HEK293 (cell line): ENCODE results near the gene LAMA5.

Experiments used
- CTCF ChIA-PET: fragments of 350-600 bp; formaldehyde crosslinking; extraction: SDS; loops from one replicate; lab custom pipeline; 2021; ENCODE audit warnings: antibody characterized with exemption; lab: Yijun Ruan, JAX
- POLR2A ChIA-PET: fragments of 300-600 bp; formaldehyde crosslinking; extraction: SDS; loops from one replicate; lab custom pipeline; 2020; ENCODE audit warnings: antibody characterized with exemption, inconsistent platforms; lab: Yijun Ruan, JAX
- H3K27ac ChIP-seq: fragments of 200-500 bp; sonication (Bioruptor generic); 2 replicates; pipeline ENCODE4 v1.5.1; 2014; ENCODE audit warnings: low read depth, low read length, control low read depth, inconsistent platforms; ENCODE audit errors: extremely low read depth
- H3K36me3 ChIP-seq, 2 experiments: fragments of 200-500 bp in 1 of 2; sonication (Bioruptor generic) in 1 of 2; 1 replicate in 1 of 2; 2 replicates in 1 of 2; pipeline ENCODE4 v1.5.1; 2014 to 2017; ENCODE audit warnings: inconsistent platforms in 2 of 2, low read length in 2 of 2; ENCODE audit not compliant: control insufficient read depth in 2 of 2, insufficient read depth in 1 of 2
- H3K4me1 ChIP-seq: fragments of 200-500 bp; sonication (Bioruptor generic); 2 replicates; pipeline ENCODE4 v1.5.1; 2014; ENCODE audit warnings: mild to moderate bottlenecking, low read length, inconsistent platforms; ENCODE audit not compliant: control insufficient read depth, insufficient read depth
- H3K4me3 ChIP-seq: 2 replicates; pipeline ENCODE4 v1.5.1; 2011; ENCODE audit warnings: low read depth, mild to moderate bottlenecking, control low read depth, low read length, moderate library complexity
- H3K9me3 ChIP-seq: fragments of 200-500 bp; sonication (Bioruptor generic); 2 replicates; pipeline ENCODE4 v1.5.1; 2014; ENCODE audit warnings: low read depth, low read length, inconsistent platforms; ENCODE audit not compliant: control insufficient read depth, insufficient read depth
- EGR2 ChIP-seq: fragments of 450-650 bp; formaldehyde crosslinking; IDR thresholded peaks from 2 replicates; pipeline ENCODE4 v1.5.1; 2016; ENCODE audit warnings: low read depth, missing biosample characterization, missing genetic modification characterization
- GLIS2 ChIP-seq: fragments of 450-650 bp; formaldehyde crosslinking; IDR thresholded peaks from 2 replicates; pipeline ENCODE4 v1.5.1; 2016; ENCODE audit warnings: missing biosample characterization, missing genetic modification characterization
- HOXA7 ChIP-seq: sonication (generic); formaldehyde crosslinking; IDR thresholded peaks from 2 replicates; pipeline ENCODE4 v1.8.1; 2022; ENCODE audit warnings: missing genetic modification reagents, borderline replicate concordance
- IKZF3 ChIP-seq: fragments of 450-650 bp; IDR thresholded peaks from 2 replicates; pipeline ENCODE4 v1.5.0; 2018; ENCODE audit warnings: missing biosample characterization, mild to moderate bottlenecking, missing genetic modification characterization, moderate library complexity
- KLF9 ChIP-seq: fragments of 450-650 bp; formaldehyde crosslinking; IDR thresholded peaks from 2 replicates; pipeline ENCODE4 v1.5.1; 2016; ENCODE audit warnings: missing biosample characterization, missing genetic modification characterization, low read depth
- SP3 ChIP-seq: fragments of 450-650 bp; formaldehyde crosslinking; IDR thresholded peaks from 2 replicates; pipeline ENCODE4 v1.5.1; 2016; ENCODE audit warnings: missing biosample characterization, missing genetic modification characterization
- TCF7L2 ChIP-seq: IDR thresholded peaks from 2 replicates; pipeline ENCODE4 v1.6.1; 2011; ENCODE audit warnings: low read depth, mild to moderate bottlenecking, inconsistent platforms, low read length, moderate library complexity, borderline replicate concordance
- ZBTB11 ChIP-seq: fragments of 450-650 bp; formaldehyde crosslinking; conservative IDR thresholded peaks from 2 replicates; pipeline ENCODE4 v1.5.1; 2016; ENCODE audit warnings: low read depth, missing biosample characterization, missing genetic modification characterization
- ZBTB26 ChIP-seq: fragments of 450-650 bp; formaldehyde crosslinking; optimal IDR thresholded peaks from 2 replicates; pipeline ENCODE3; 2016; ENCODE audit warnings: missing biosample characterization, mild to moderate bottlenecking, missing genetic modification characterization
- ZBTB44 ChIP-seq: fragments of 450-650 bp; IDR thresholded peaks from 2 replicates; pipeline ENCODE4 v1.5.1; 2018; ENCODE audit warnings: missing biosample characterization, mild to moderate bottlenecking, missing genetic modification characterization
- ZFHX2 ChIP-seq: fragments of 450-650 bp; formaldehyde crosslinking; conservative IDR thresholded peaks from 2 replicates; pipeline ENCODE4 v1.5.1; 2016; ENCODE audit warnings: missing biosample characterization, missing genetic modification characterization
- ZNF341 ChIP-seq: fragments of 450-650 bp; formaldehyde crosslinking; IDR thresholded peaks from 2 replicates; pipeline ENCODE4; 2016; ENCODE audit warnings: low read depth, missing biosample characterization, missing genetic modification characterization
- ZNF398 ChIP-seq: fragments of 450-650 bp; formaldehyde crosslinking; IDR thresholded peaks from 2 replicates; pipeline ENCODE4 v1.5.1; 2017; ENCODE audit warnings: missing biosample characterization, missing genetic modification characterization
- ZNF404 ChIP-seq: fragments of 450-650 bp; formaldehyde crosslinking; IDR thresholded peaks from 2 replicates; pipeline ENCODE4 v1.5.1; 2017; ENCODE audit warnings: missing biosample characterization, missing genetic modification characterization
- ZNF423 ChIP-seq: fragments of 450-650 bp; formaldehyde crosslinking; IDR thresholded peaks from 2 replicates; pipeline ENCODE4 v1.5.1; 2016; ENCODE audit warnings: missing biosample characterization, missing genetic modification characterization
- ZNF449 ChIP-seq: fragments of 450-650 bp; formaldehyde crosslinking; IDR thresholded peaks from 2 replicates; pipeline ENCODE4 v1.5.1; 2017; ENCODE audit warnings: missing biosample characterization, mild to moderate bottlenecking, missing genetic modification characterization, moderate library complexity
- ZNF510 ChIP-seq: fragments of 450-650 bp; formaldehyde crosslinking; IDR thresholded peaks from 2 replicates; pipeline ENCODE4 v1.5.1; 2018; ENCODE audit warnings: mild to moderate bottlenecking, missing genetic modification characterization, missing biosample characterization; ENCODE audit not compliant: insufficient replicate concordance
- ZNF514 ChIP-seq: fragments of 450-650 bp; formaldehyde crosslinking; IDR thresholded peaks from 2 replicates; pipeline ENCODE4 v1.5.1; 2016; ENCODE audit warnings: missing biosample characterization, missing genetic modification characterization
- ZNF561 ChIP-seq: fragments of 450-650 bp; IDR thresholded peaks from 2 replicates; pipeline ENCODE4 v1.5.1; 2018; ENCODE audit warnings: missing biosample characterization, missing genetic modification characterization, borderline replicate concordance
- ZNF776 ChIP-seq: fragments of 450-650 bp; formaldehyde crosslinking; IDR thresholded peaks from 2 replicates; pipeline ENCODE4 v1.5.0; 2017; ENCODE audit warnings: missing biosample characterization, missing genetic modification characterization, borderline replicate concordance

The LAMA5 gene

GRCh38 chr20:62368976-62369814 lies 2.1 kb upstream of the LAMA5 start (continued):
- TF ChIP-seq ZNF514 (tag by site-specific recombination) (no peak), SP3 (tag by site-specific recombination) (no peak), ZNF510 (no peak), TCF7L2 (no peak), ZNF404 (tag by site-specific recombination) (no peak), ZNF449 (tag by site-specific recombination) (no peak), ZBTB44 (tag by site-specific recombination) (no peak), ZBTB11 (tag by site-specific recombination) (no peak), ZBTB26 (tag by site-specific recombination) (no peak), ZNF776 (no peak)

- Histone ChIP-seq H3K36me3 (no peaks in the 10 kb centered on the region), H3K4me3 (peak overlapping the region; percentile 11; the same call in 1 of the 2 replicates), H3K27ac (0 out of 2 replicates have a peak overlapping the region, but pooled peaks have one; percentile 5), H3K4me1 (peaks cover 34% of the 10 kb centered on the region), H3K9me3 (no peaks in the 10 kb centered on the region)
- ChIA-PET POLR2A (interaction anchor here (0.5 to 3.6 kb wide), 12 partner anchors 12 to 447 kb away, joined by 3 to 14 read pairs (median 3); partner anchors contain the start of gene RPS21), CTCF (interaction anchor here (0.7 to 4.6 kb wide), 6 partner anchors 14 to 68 kb away, joined by 3 to 25 read pairs (median 4); no protein-coding TSS in a partner anchor)
- TF ChIP-seq GLIS2 (tag by site-specific recombination) (peak; percentile 38), ZNF398 (peak; percentile 79), ZBTB44 (tag by site-specific recombination) (no peak), ZFHX2 (tag by site-specific recombination) (peak; percentile 35; the same call in 1 of the 2 replicates), ZNF341 (tag by site-specific recombination) (peak; percentile 29; the same call in 1 of the 2 replicates), ZNF561 (tag by site-specific recombination) (peak; percentile 21; the same call in 1 of the 2 replicates), SP3 (tag by site-specific recombination) (peak; percentile 53), KLF9 (peak; percentile 26; the same call in 1 of the 2 replicates), HOXA7 (CRISPR knock-in tag) (no peak), EGR2 (peak; percentile 44), IKZF3 (0 out of 2 replicates have a peak, but pooled peaks have one; percentile 26), ZNF423 (tag by site-specific recombination) (0 out of 2 replicates have a peak, but pooled peaks have one; percentile 31)
Measured at GRCh38 chr20:62368392-62368975, 1.4 kb upstream of the LAMA5 start.
